GM04504 (cell line): ENCODE measurements around the gene MAP10.
"Not testable (repeated sequence)": the region's sequence is repeated elsewhere in the genome, so short reads cannot be mapped to it uniquely, and the experiment has no call there.

ENCODE experiments used
- DNase-seq: peaks from one replicate; pipeline ENCODE4 v3.0.0-alpha.2; 2012; ENCODE audit warnings: low read depth

MAP10 gene, protein sequence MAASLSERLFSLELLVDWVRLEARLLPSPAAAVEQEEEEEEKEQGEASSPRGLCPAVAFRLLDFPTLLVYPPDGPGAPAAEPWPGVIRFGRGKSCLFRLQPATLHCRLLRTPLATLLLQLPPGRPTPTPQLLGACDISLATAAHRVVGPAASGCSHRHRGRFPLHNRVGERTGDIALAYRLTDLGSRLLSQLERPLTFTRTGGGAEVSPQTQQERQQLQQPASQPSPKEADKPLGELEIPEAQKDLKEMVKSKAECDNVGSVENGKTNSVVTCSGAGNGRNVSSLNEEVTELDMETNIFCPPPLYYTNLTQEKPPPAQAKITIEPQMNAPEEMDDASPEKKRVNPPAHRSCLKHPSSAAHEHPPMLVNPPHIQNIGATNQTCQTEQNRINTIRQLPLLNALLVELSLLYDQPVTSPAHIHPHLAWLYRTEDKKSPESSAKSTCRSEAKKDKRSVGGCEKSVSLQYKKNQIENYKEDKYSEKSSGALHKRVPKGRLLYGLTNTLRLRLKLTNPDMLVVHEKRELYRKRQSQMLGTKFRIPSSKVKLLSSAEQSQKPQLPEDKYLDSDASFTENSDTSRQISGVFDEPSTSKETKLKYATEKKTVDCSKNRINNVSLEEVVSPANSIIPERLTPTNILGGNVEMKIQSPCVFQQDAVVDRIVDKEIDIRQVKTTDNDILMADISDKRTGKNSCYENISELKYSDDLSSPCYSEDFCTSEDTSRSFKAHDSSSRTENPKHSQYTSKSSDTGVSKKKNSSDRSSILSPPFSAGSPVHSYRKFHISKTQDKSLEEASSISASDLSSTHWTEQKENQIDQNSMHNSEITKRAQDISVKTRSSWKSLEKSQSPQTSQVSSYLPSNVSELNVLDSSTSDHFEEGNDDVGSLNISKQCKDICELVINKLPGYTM

DNA sequence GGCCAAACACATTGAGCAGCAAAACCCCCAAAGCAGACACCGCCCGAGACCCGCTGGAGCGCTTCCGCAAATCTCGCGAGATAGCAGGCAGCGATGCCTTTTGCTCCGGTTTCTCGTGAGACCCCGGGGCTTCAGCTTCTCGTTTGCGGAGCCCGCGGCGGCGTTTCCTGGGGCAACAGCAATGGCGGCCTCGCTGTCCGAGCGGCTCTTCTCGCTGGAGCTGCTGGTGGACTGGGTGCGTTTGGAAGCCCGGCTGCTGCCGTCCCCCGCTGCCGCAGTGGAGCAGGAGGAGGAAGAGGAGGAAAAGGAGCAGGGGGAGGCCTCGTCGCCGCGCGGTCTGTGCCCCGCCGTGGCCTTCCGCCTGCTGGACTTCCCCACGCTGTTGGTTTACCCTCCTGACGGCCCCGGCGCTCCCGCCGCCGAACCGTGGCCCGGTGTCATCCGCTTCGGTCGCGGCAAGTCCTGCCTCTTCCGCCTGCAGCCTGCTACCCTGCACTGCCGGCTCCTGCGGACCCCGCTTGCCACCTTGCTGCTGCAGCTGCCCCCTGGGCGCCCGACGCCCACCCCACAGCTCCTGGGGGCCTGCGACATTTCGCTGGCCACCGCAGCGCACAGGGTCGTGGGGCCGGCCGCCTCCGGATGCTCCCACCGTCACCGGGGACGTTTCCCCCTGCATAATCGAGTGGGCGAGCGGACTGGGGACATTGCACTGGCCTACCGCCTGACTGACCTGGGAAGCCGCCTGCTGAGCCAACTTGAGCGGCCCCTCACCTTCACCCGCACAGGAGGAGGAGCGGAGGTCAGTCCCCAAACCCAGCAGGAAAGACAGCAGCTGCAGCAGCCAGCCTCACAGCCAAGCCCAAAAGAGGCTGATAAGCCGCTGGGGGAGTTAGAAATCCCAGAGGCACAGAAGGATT is at the start of gene MAP10:
TSS of gene MAP10 (plus strand) at position 148 of the 917 bp plus-strand sequence. CDS start at position 182, 34 bp downstream.
- DNase-seq: peak; percentile 41

DNA sequence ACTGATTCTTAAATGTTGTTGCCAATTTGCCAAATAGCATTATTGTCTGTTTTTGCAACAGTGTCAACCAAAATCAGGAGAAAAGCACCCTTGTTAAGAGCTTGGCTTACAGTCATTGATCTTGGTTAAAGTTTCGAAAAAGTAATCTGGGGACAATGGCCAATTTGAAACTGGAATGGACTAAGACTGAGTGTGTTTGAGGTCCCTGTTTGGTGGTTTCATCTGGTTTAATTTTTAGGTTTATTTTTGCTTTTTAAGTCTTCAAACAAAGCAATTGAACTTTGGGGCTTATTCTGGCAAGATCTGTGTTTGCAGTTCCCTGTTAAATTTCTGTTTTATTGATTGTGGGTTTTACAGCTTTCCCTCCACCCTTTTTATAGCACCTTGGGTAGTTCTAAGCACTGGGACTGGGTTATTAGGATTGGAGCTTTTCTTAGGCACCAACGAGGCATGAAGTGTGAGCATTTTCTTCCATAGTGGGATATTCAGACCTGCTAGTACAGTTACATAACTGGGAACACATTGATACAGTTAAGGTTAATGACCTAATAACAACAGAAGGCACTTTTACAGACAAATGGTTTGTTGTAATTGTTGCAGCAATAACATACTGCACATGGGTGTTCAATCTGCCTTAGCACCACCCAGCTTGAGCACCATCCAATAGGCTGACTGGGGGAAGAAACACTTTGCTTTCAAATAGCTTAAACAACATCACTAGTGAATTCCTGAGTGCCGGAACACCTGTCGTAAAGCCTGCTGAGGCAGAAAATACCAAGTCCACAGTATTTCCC is 40.6 kb upstream of the MAP10 start:
- DNase-seq: no peak

DNA sequence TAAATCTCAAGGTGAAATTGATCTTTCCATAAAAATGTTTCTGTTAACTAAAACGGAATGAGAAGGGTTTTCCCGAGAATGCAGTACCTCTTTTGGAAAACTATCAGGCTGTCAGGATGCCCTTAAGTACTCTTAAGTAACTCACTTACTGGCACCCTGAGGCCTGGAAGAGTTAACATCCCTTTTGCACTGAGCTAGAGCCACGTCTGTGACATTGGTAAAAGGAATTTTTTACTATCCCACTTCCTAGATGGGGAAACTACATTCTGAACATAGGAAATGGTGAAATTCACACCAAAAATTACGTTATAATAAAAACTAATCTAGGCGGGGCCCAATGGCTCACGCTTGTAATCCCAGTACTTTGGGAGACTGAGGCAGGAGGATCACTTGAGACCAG is 39.7 kb upstream of the MAP10 start:
- no peak for DNase-seq

DNA sequence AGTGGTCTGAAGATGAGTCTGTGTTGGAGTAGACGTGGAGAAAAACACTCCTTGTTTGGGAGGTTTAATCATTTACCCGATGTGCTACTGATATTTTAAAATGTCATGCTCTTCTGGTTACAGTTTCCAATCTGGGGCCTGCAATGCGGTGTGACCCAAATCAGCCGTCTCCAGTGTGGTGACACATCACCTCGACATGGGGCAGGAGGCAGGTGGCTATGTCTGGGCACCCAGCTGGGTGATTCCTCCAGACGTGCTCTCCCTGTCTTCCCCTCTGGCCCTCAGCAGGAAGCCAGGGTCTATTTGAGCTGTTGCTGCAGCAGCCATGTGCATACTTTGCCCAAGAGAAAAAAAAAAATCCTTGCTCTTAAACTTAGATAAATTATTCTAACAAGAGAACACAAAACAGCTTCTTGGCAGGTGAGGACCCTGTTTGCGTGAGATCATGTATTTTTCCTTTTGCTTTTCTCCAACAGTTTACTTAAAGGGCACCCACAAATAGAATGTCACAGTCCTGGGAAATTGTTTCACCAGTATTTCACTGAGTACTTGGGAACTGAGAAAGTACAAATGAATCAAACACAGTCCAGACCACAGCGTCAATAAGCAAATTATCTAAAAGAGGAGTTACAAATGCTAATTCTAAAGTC is 38.9 kb upstream of the MAP10 start:
- no peak for DNase-seq

DNA sequence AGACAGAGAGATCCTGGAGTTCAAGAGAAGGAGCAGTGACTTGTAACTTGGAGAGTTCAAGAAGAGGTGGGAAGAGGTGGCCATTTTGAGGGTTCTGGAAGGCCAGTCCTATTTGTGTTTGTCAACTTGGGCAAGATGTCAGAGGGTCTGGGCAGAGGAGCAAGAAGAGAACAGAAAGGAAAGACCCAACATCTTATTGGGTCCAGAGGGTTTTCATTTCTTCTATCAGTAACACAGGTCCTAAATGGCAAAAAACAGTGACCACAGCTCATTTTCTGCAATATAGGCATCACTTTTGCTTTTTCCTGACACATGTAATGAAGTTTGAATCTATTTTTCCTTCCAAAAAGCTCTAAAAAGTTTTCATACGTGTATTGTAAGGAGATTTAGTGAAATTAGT is 38.3 kb upstream of the MAP10 start:
- DNase-seq: no peak

DNA sequence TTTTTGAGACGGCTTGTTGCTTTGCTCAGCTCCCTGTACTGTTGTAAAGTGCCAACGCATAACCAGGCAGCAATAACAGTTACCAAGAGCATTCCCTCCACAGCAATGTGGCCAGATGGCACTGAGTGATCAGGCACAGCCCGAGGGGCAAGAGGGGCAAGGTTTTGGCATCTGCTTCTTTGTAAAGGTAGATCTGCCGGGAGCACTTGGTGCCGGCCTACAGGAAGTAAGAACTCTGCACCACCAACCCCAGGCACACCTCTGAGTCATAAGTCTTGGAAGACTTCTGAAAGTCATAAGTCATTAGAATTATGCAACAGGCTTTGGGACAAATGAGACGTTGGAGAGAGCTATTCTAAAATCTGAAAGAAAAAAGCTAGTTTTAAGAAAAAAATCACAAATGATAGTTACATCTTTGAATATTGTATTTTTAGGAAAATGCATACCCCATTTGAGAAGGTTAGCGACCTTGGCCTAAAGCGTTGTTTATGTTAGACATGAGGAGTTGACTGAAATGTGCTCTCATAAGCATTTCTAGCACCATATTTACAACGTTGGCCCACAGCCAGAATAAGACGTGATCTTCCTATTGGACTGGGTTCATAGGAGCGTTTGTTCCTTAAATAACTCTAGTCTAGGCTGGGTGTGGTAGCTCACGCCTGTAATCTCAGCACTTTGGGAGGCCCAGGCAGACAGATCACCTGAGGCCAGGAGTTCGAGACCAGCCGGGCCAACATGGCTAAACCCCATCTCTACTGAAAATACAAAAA is 37.7 kb upstream of the MAP10 start:
- DNase-seq: peak; percentile 75

DNA sequence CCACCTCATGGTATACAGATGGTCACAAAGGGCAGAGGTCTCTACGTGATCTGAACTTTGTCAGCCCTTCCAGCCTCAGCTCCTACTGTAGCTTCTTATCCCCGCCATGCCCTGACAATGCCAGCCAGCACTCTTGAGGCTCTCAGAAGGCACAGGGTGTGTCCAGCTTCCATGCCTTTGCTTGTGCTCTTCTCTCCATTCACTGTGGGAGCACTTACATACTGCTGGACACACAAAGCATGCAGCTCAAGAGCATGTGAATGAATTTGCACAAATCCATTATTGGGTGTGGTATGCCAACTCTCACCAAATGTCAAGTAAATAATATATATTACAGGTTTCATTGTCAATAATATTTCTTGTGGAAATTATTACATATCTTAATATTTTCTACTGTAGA is 36.4 kb upstream of the MAP10 start:
- DNase-seq: no peak

DNA sequence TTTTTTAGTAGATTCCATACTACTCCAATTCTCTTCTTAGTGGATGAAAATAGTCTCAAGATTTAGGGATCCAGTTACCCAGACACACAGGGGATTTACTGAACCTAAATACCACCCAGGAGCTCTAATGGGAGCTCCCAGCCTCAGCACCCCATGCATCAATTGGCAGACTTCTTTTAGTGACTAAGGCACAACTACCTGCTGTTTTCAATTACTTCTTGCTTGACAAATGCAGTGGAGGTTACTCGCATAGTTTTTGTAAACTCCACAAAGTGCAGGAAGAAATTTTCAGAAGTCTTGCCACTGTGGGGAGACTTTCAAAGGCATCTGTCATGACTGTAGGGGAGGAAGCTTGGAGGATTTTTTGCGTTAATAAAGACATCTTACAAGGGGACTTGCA is 35.5 kb upstream of the MAP10 start:
- no peak for DNase-seq

DNA sequence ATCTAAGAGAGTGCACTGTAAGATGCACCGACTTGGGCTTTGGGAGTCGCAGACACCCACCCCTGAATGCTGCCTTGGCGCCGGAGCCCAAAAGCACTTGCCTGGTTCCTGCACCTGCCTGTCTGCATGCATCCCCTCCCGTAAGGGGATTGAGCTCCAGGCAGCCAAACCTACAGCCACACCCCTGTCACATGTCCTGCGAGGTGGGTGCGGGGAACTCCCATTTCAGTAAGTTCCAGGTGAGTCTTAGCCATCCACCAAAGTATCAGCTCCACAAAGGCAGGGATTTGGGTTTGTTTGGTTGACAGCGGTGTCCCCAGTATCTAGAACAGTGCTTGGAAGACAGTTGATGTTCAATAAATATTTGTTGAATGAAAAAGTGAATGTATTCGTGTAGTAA is 31.5 kb upstream of the MAP10 start:
- no peak for DNase-seq

DNA sequence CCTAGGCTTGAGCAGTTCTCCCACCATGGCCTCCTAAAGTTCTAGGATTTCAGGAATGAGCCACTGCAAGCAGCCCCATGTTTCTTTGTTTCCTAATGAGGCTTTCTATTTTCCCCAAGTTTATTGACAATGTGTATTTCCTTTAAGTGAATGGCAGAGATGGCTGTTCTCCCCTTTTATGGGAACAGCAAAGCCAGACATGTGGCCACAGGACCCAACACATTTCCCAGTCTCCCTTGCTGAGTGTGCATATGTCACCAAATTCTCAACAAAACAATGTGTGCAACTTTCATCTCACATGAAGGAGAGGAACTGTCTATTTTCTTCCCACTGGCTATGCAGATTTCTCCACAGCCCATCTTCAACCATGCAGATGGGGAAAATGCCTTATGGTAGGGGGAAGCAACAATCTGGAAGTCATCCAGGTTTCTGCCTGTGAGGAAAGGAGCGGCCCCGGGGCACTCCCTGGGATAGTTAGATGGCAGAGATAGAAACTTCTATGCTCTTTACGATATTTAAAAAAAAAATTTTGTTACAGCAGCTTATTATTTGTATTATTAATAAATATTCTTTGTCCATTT is 28.6 kb upstream of the MAP10 start:
- no peak for DNase-seq

DNA sequence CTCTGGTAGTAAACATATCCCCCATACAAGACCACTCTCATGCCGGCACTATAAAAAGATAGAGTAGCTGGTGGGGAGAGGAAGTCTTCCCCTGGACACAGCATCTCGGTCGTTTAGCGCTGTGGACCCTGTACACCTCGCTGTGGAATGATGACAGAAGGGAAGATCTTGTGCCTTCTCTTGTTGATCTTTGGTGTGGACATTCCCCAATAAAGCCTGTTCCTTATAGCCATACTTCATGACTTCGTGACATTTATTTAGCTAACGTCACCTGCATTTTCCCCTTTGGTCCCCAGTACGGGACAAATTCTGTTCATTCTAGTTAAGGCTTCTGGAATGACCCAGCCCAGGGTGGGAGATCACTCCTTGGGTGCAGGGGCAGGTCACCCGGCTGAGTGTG is 24.9 kb upstream of the MAP10 start:
- no peak for DNase-seq

DNA sequence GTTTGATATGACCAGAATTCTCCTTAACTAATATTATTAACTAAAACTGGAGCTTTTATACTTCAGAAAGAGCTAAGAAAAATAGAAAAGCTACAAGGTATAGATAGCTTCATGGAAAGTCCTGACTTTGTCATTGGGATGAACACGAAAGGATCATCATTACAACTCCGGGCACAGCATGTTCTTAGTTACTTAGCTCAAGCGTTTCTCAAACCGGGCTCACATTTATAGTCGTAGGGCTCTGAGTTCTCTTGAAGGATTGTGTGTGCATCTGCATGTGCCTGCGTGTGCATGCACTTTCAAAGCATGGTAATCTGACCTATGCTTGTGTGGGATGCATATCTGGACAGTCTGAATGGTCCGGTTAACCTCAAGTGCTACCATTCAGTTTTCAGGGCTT is 20.4 kb upstream of the MAP10 start:
- no peak for DNase-seq

DNA sequence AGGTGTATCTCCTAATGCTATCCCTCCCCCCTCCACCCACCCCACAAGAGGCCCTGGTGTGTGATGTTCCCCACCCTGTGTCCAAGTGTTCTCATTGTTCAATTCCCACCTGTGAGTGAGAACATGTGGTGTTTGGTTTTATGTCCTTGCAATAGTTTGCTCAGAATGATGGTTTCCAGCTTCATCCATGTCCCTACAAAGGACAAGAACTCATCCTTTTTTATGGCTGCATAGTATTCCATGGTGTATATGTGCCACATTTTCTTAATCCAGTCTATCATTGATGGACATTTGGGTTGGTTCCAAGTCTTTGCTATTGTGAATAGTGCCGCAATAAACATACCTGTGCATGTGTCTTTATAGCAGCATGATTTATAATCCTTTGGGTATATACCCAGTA is 19.6 kb upstream of the MAP10 start:
- DNase-seq: not testable (repeated sequence)

DNA sequence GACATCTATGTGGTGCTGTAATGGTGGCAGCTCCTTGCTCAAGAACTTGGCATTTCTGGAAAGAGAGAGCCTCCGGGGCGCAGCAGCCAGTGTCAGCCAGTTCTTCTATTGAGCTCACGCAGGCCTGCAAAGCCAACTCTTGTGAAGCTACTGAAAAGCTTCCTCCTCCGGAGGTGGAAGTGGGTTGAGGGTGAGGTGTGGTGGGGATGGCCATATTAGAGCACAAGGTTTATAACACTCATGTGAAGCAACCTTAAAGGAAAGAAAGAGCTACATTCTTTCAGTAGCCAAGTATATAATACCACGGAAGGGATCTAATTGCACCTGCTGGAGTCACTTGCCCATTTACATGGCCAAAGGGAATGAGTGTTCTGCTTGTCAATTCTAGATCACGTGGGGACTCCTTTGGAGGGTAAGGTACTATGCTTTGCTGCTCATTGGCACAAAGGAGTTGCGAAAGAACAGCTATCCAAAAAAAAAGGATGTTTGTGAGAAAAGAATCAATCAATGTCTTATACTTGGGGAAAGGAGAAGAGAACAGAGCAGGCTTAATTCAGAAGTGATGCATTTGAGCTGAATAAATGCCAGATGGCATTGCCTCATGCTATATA is 18.3 kb upstream of the MAP10 start:
- DNase-seq: no peak

DNA sequence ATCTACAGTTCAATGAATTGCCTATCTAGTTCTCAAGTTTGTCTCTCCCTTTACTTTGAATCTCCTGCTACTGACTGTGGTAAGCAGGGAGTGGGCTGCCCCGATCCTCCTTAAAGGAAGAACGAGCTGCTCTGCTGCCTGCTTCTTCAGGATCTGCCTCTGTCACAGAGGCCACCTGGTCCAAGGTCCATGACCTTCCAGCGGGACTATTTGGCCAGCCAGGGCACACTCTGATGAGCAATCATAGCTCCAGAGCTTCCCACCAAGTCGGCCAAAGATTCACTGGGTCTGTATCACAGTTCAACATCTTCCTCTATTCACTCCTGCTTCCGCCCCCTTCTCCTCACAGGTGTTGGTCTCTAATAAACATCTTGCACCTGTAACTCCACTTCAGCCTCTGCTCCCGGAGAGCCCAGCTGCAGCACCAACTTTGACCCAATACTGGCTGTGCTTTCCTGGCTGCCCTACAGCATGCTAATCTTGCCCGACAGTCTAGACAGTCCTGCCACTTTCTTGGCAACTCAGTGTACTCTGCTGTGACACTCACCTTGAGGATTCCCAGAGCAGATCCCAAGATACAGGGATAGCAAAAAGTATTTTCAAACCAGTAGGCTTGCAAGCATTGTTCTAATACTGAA is 16.9 kb upstream of the MAP10 start:
- no peak for DNase-seq

DNA sequence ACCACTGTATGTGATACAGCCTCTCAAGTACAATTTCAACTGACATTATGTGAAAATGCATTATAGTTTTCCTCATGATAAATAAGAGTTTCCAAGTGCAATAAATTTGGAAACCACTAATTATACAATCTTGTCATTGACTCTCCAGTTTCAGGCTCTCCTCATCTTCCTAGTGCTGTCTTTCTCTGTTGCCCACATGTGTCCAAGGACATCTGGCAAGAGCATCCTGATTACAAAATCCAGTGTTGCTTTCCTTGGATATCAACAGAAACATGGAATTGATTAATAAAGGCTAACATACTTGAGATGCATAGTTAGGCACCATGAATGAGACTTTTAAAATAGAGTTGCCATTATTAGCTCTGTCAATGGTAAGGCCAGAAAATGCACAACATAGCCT is 15.6 kb upstream of the MAP10 start:
- DNase-seq: peak; percentile 57

DNA sequence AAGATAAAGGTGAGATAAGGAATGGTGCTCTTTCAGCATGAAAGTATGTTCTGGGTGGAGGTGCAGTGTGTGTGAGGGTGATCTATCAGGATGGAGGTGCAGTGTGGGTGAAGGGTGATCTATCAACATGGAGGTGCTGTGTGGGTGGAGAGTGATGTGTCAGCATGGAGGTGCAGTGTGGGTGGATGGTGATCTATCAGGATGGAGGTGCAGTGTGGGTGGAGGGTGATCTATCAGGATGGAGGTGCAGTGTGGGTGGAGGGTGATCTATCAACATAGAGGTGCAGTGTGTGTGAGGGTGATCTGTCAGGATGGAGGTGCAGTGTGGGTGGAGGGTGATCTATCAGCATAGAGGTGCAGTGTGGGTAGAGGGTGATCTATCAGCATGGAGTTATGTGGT is 12.3 kb upstream of the MAP10 start:
- DNase-seq: no peak

DNA sequence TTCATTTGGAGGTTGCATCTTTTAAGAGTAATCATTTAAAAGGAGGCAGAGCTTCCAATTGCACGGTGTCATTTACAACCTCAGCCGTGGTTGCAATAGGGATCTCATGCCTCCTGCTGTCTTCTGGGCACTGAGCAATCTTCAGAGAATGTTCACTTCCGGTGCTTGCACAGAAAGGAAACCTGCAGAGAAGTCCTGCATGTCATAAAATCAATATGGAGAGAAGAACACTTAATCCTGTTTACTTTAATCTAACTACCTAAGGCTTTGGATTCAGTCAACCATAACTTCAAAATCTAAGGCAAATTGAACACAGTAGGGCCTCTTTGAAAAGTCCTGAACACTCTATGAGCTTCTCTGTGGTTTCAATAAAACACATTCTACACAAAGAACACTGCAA is 11.3 kb upstream of the MAP10 start:
- DNase-seq: peak; percentile 50
